Stimulated activated CD4-positive, alpha-beta T cell treated with anti-CD3 and anti-CD28 coated beads, TNF-alpha, amount 100 ng/mL, for 24 hours (primary cell): ENCODE measurements around the gene ABCB9.

Source experiments
- DNase-seq, 3 experiments: peaks; one replicate each; pipeline ENCODE4 v3.0.0-alpha.2; 2020; ENCODE audit warnings: low read depth in 3 of 3

The ABCB9 gene

DNA sequence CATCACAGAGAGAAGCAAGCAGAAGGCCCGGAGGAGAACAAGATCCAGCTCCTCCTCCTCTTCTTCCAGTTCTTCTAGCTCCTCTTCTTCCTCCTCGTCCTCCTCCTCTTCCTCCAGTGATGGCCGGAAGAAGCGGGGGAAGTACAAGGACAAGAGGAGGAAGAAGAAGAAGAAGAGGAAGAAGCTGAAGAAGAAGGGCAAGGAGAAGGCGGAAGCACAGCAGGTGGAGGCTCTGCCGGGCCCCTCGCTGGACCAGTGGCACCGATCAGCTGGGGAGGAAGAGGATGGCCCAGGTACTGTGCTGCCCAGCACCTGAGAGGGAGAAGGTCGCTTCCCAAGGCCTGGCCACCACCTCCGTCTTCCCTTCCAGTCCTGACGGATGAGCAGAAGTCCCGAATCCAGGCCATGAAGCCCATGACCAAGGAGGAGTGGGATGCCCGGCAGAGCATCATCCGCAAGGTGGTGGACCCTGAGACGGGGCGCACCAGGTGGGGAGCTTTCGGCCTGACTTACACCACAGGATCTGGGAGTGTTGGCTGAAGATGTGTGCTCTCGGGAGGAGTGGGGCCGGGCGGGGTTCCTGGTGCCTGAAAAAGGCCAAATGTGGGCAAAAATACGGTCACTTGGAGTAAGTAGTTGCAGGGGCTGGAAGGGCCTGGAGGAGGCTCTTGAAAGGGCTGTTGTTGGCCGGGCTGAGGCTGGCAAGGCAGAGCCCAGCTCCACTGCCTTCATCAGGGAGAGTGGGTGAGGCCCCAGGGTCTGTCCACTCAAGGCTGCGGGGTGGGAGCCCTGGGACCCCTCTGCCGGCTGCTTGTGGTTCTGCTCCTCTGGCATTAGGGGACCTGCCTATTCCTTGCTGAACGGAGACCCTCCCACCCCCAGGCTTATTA, 15.6 kb upstream of the ABCB9 start:
- DNase-seq: no peak

DNA sequence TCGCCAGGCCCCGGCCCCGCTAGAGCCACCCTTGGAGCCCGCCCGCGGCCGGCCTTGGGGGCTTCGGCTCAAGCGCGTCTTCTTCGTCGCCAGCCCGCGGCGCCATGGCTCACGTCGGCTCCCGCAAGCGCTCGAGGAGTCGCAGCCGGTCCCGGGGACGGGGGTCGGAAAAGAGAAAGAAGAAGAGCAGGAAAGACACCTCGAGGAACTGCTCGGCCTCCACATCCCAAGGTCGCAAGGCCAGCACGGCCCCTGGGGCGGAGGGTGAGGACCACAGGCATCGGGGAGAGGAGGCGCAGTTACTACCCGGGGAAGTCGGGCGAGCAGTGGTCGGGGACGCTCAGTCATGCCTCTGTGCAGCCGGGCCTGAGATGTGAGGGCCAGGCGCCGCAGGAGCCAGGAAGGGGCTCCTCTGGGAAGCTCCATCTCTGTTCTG, 14.8 kb upstream of the ABCB9 start:
- DNase-seq: no peak

DNA sequence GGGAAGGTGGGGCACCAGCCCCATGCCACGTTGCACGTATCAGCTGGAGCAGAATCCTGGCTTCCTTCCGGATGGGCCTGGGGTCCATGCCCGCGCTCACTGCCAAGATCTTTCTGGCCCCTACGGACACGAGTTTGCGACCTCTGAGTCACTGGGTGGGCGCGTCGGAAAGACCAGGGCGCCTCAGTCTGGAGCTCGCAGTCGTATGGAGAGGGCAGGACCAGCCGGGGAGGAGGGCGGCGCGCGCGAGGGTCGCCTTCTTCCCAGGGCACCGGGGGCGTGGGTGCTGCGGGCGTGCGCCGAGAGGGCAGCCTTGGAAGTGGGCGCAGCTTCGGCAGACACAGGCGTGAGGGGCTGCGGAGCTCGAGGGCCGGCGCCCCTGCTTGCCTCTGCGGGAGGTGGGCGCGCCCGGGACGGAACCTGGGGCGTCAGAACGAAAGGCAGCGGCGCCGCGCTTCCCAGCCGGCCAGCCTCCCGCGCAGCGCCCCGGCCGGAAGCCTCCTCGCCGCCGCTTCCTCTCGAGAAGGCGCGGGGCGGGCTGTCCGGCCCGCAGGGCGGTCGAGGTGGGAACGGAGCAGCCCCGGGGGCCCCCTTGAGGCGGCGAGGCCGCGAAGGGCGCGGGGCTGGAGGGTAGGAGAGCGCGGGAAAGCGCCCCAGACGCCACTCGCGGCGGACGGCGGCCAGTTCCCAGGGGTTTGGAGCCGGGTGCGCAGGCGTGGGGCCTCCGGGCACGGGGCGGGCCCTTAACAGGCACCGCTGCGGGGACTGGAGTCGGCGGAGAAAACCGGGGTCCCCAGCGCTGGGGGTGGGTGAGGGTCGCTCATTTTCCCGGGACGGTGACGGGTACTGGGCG, 14.1 kb upstream of the ABCB9 start, which contains the start of gene ARL6IP4:
ARL6IP4 (plus strand) TSS at position 499 of the 853 bp plus-strand sequence. CDS start 459 bp downstream, outside the sequence.
- peak; percentile 18 to 67 (median 56) for DNase-seq

DNA sequence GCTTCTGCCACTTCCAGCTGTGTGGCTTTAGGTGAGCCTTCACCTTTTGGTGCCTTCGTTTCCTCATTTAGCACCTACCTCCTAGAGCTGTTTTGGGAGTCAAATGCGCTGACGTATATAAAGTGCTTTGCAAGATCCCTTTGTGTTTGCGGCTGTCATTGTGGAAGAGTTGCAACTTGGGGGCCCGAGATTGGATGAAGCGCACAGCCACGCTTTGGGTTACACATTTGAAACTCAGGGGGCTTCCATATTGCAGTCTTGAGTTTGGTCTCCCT, 13.6 kb upstream of the ABCB9 start:
- no peak for DNase-seq

DNA sequence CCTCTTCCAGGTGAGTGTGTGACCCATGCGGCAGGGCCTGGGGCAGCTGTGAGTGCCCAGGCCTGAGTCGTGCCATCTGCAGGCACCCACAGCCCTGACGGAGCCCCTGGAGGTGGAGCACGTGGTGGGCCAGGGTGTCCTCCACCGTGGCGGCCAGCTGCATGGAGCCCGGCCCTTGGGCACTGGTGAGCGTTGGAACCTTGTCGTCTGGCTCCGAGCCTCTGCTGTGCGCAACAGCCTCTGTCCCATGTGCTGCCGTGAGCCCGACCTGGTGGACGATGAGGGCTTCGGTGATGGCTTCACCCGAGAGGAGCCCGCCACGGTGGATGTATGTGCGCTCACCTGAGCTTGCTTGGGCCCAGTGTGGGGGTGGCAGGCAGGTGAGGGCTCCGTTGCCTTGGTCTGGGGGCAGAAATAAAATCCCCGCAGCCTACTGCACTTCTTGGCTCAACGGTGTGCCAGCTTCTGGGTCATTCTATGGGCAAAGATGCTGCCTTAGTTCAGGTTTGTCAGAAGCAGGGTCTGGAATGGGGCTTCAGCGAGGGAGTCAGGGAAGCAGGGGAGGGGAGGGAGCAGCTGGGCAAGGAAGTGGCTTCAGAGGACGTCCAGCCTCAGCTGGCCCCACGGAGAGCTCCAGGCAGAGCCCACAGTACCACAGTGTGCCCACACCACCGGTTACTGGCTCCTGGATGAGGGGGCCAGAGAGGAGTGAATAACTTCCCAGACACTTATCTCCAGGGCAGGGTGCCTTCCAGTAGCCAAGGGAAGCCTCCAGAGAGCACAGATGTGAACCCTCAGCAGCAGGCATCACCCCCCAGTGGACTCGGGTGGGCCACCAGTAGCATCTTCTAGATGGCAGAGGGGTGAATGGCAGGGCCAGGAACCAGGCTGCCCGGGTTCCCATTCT, 13.0 kb upstream of the ABCB9 start:
- DNase-seq: no peak

DNA sequence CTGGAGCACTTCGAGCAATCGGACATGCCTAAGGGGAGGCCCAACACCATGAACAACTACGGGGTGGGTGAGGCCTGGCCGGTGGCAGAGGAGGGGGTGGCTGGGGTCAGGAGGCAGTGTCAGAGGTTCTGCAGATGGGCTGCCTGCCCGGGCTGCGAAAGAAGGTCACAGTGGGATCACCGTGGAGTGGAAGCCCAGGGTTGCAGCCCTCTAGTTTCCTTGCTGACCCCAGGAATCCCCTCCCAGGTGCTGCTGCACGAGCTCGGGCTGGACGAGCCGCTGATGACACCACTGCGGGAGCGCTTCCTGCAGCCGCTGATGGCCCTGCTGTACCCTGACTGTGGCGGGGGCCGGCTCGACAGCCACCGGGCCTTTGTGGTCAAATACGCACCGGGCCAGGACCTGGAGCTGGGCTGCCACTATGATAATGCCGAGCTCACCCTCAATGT, 12.3 kb upstream of the ABCB9 start:
- no peak for DNase-seq

DNA sequence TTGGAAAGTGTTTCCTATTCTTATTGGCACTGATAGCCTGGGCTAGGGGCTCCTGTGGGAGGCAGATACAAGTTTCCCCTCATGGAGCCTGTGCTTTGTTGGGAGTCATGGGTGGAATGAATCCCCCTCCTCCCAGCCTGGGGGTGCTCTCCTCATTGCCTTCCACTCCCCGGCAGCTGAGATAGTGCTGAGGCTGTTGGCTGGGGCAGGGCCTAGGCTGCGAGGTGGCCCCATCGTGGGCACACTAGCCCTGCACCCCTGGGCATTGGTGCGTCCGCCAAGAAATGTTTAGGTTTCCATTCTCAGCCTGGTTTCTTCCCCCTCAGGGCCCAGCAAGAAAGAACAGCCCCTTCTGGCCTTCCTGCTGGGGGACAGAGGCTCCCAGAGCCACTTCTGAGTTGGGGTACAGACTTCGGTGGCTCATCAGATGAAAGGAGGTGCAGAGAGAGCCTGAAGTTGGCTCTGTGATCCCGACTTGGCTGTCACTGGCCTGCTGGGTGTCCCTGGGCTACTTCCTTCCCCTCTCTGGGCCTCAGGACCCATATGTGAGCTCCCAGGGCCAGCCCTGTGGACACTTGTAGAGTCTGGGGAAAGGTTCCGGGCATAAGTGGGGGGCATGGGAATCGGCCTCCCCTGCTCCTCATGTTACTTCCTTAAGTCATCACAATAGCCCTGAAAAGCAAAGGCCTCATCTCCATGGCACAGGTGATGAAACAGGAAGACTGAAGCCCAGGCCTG, 11.6 kb upstream of the ABCB9 start:
- no peak for DNase-seq

DNA sequence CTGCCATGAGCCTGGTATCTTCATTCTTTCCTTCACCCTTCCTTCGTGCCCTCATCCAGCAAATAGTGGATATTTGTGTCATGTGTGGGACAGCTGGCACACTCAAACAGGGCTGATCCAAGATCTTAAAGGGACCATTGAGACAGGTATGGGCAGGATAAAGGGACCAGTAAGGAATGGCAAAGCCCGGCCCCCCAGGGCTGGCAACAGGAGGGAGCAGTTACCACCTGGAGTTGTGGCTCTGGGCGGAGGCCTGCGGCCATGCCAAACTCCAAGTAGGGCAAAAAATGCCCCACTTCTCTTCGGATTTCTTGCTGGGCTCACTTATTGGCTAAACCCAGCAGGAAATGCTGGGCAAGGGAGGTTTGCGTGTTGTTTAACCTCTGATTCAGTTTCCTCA, 10.9 kb upstream of the ABCB9 start:
- no peak for DNase-seq

DNA sequence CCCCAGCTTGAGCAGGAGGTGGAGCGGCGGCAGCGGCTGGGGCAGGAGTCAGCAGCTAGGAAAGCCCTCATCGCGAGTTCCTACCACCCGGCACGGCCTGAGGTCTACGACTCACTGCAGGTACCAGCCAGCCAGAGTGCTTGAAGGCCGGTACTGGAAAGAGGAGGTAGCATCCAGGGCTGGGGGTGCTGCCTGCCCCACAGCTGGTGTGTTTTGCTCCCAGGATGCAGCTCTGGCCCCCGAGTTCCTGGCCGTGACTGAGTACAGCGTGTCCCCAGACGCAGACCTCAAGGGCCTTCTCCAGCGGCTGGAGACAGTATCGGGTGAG, 10.3 kb upstream of the ABCB9 start:
- DNase-seq: no peak

DNA sequence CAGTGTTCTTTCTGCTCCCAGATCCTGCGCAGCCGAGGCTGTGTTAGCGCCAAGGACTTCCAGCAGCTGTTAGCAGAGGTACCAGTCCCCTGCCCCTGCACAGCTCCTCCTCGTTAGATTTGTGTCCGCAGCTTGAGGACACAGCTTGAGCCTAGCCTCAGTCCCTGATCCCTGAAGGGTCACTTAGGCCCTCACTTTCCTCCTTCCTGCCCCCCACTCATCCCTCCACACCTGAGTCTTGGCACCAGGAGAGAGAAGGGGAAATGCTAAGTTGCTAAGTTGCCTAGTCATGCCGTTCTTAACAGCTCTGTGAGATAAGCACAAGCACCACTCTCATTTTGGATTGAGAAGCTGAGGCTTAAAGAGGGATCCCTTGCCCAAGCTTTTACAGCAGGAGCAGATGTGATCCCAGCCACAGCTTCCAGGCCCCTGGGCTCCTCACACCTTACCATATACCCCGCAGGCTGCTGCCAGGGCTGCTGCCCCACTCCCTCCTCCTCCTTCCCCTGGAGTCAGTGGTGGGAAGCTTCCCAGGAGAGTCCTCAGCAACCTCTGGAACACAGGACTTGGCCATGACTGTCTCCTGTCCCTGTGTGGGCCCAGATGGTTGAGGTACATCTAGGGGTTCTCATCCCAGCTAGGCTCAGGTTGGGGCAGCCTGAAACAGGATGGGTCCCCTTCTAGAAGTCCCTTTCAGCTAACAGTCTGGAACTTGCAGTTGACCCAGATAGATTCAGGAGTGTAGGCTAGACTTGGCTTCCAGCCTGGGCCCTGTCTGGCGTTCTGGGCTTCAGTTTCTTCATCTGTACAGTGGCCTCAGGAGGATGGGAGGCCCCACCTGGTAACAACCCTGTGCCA, 9.8 kb upstream of the ABCB9 start:
- no peak for DNase-seq

DNA sequence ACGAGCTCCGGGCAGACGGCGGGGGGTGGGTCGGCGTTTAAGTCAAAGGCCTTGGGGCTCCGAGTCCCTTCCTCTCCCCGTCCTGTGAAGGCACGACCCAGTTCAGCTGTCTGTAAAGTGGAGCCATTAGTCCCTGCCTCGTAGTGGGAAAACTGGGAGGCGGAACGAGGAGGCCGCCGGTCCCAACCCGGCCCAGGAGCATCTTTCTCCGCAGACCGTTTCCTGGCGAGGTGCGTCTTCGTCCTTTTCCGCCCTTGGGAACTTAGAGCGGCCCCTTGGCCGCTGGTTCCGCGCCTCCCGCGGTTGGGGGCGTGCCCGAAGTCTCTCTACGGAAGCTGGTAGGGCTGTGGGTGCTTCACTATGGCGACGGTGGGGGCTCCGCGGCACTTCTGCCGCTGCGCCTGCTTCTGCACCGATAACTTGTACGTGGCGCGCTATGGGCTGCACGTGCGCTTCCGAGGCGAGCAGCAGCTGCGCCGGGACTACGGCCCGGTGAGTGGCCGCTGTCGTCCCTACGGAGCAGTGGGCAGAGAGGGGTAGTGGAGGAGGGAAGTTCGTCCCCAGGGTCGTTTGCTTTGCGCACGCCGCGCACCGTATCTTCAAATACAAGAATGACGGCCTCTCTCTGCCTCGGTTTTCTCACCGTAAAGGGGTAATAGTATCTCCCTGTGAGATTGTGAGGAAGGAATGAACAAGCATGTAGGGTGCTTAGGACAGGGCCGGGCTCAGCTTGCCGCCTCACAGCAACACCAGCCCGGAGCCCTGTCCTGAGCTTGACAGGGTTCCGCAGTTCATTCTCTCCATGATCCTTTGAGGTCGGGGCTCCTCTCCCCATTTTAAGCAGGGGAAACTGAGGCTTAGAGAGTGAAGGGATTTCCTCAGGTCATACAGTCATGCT, 8.9 kb upstream of the ABCB9 start, which contains the start of gene OGFOD2:
OGFOD2 (plus strand) TSS at position 353 of the 898 bp plus-strand sequence; CDS start at position 361, 8 bp downstream.
- DNase-seq: peak; percentile 82 to 92 (median 89)

DNA sequence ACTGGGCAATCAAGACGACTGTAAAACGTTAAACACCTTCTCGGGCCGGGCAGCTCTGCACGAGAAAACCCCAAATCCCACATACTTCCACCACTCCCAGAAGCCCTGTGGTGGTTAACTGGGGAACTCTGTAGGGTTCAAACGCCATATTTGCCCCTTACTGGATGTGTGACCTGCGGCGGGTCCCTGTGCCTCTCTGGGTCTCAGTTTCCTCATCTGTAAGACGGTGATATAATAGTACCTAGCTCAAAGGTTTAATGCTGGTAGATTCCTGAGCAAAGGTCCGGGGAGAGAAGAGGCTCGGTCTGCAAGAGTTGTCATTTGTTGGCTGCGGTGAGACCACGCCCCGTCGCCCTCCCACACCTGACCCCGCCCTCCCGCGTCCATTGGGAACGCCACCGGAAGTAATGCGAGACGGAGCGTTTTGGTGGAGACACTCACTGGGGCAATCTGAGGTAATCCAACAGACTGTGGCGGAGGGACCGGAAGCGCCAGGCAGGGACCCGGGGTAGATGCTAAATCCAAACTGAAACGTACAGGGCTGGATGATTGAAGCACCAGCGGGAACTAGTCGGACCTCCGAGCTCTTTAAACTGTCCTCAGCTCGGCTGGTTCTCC, 8.1 kb upstream of the ABCB9 start:
- peak; percentile 95 to 100 (median 99) for DNase-seq

DNA sequence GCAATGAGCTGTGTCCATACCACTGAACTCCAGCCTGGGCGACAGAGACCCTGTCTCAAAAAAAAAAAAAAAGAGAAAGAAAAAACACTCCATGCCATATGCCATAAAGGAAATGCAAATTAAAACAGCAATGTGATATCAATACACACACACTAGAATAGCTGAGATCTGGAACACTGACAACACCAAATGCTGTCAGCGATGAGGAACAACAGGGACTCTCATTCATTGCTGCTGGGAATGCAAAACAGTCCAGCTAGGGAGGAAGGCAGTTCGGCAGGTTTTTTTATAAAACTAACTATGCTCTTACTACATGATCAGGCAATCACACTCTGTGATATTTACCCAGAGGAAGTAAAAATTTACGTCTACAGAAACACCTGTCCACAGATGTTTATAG, 3.4 kb upstream of the ABCB9 start:
- DNase-seq: no peak

DNA sequence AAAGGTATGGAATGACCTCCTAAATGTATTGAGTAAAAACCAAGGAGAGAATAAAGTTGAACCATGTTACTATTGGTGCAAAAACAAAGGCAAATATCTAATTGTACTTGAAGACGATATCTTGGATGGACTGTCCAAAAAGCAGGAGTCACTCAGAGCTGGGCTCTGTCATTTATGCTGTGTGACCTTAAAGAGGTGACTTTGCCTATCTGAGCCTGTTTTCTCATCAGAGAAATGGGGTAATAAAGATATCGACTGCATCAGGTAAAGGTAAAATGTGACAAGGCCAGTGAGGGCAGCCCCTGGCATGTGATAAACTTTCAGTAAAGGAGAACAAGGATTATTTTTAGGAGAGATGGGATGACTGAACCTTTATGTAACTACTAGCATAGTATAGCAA, 1.8 kb upstream of the ABCB9 start:
- DNase-seq: no peak

DNA sequence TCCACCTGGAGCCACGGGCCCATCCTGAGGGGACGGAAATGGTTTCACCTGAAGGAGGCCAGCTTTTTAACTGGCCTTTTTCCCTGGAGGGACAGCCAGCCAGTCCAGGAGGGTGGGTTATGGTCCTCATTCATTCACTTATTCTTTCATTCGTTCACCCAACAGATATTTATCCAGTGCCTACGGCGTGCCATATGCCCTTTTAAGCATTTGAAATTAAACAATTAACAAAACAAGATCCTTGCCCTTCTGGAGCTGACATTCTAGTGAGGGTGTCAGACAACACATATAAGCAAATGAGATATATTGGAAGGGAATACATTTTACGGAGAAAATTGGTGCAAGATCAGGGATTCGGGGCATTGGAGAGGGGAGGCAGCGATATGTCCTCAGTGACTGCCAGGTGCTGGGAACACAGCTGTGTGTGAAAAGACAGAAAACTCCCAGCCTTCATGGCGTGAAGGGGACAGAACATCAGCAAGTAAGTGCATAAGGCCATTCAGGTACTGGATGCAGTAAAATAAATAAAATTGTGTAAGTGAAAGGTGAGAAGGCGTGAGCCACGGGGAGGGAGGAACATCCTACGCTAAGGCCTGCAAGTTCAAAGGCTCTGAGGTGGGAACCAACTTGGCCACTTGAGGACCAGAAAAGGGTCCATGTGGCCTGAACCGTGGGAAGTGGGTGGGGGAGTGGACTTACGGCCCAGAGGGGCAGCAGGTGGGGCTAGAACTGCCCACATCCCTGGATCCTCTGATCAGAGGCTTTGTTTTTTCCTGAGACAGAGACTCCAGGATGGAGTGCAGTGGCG, 684 bp upstream of the ABCB9 start:
- DNase-seq: no peak

DNA sequence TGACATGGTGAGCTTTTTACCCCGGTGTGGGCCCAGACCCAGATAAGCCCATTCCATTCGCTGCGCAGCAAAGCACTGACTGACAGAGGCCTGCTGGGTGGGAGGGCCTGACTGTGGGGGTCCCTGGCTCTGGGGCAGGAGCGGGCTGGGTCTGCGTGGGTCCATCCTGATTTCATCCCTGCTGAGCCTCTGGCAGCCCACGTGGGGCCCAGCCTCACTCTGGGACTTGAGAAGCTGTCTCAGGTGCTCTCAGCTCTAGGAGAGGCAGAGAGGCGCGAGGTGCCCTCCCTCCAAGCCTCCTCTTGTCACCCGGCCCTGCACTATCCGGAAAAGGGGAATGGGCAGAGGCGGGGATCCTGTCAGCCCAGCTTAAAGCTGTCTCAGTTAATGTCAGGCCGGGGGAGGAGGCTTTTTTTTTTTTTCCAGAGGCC, 927 bp downstream of the ABCB9 start:
- no peak for DNase-seq

DNA sequence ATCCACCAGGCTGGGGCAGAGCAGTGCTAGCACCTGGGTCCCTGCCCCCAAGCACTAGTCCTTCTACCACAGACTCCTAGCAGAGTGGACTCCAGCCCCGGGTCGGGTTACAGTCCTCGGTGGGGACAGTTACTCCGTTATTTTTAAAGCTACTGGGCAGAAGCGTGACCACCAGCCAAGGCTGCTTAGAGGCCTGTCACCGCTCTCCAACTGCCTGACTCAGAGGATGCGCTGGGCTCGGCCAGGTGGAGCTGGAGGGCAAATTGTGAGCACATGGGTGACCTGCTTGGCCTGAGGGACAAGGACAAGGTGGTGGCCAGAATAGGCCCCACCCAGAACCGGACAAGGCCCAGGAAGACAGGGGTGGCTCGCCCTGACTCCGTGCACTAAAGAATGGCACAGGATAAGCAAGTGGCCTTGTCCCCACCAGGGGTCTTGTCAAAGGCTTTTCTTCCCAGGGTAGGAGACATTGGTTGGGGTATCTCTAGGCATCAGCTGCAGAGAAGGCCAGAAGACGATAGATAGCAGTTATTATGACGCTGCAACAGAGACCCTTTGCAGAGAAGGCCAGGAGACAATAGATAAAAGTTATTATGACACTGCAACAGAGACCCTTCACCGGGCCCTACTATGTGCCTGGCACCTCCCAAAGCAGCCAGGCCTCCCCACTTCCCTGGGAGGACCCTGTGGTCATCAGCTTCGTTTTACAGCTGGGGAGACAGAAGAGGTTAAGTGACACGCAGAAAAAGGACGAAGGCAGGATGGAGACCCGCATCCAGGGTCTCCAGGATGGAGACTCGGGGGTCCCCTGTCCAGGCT, 1.6 kb downstream of the ABCB9 start:
- no peak for DNase-seq
